ENCODE results near the gene NEURL1B.
A peak's percentile ranks its signal among the peaks of the same experiment; 100 is the strongest.
"Not testable (repeated sequence)": the region's sequence is repeated elsewhere in the genome, so short reads cannot be mapped to it uniquely, and the experiment has no call there.

Gene NEURL1B, protein sequence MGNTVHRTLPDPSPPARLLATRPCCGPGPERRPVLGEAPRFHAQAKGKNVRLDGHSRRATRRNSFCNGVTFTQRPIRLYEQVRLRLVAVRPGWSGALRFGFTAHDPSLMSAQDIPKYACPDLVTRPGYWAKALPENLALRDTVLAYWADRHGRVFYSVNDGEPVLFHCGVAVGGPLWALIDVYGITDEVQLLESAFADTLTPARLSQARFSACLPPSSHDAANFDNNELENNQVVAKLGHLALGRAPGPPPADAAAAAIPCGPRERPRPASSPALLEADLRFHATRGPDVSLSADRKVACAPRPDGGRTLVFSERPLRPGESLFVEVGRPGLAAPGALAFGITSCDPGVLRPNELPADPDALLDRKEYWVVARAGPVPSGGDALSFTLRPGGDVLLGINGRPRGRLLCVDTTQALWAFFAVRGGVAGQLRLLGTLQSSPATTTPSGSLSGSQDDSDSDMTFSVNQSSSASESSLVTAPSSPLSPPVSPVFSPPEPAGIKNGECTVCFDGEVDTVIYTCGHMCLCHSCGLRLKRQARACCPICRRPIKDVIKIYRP

DNA sequence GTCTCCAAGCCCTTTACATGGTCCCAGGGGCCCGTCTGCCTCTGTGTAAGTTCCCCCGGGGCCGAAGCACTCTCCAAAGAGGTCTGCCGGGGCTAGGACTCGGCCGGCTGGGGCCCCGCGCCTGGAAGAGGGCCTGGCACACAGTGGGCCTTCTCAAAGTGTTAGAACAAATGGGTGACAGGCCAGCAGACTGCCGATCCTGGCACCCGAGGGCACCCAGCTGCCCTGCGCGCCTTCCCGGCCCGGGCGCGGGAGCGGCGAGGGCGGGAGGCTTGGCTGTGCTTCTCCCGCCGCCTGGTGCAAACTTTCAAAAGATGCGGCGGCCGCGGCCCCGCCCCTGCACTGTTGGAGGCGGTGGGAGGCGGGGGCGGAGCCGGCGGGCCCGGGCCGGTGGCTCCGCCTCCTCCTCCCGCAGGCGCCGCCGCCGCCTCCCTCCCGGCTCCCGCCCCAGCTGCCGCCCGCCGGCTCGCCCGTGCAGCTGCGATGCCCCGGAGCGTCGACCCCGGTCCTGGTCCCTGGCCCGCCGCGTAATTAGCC lies at the start of gene NEURL1B:
Gene NEURL1B, plus strand, starts transcription at position 442 of the 537 bp plus-strand sequence. CDS start 144 bp downstream, outside the sequence.
- peak; percentile 76 for DNase-seq

DNA sequence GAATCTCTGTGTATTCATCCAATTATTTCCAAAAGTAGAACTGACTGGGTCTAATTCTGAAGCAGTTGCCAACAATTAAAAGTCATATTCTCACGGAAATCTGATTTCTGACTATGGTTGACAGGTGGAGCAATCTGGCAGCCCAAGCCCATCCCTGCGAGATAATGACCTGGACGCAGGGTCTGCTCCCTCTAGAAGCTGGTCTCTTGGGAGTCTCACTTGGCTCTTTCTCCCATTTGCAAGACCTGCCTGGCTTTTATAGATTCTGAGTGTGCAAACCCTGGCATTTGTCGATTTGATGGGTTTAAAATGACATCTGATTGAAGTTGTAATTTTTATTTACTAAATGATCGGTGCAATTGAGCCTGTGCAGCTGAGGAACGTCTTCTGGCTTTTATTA lies 49.4 kb upstream of the NEURL1B start:
- no peak for DNase-seq

DNA sequence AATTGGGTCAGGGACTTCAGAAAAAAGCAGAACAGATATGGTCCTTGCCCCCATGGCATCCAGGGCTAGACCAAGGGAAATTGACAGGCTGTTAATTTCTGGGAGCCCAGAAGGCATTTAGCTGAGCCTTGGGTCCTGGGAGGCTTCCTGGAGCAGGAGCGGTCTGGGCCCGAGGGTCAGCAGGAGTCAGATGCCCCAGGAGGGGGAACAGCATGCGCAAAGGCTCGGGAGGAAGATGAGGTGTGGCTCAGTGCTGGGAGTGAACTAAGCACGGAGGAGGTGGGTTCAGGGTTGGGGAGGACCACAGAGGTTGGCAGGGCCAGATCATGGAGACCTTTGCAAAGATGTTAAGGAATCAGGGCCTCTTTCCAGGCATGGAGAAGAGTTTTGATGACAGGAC lies 48.2 kb upstream of the NEURL1B start:
- DNase-seq = no peak

DNA sequence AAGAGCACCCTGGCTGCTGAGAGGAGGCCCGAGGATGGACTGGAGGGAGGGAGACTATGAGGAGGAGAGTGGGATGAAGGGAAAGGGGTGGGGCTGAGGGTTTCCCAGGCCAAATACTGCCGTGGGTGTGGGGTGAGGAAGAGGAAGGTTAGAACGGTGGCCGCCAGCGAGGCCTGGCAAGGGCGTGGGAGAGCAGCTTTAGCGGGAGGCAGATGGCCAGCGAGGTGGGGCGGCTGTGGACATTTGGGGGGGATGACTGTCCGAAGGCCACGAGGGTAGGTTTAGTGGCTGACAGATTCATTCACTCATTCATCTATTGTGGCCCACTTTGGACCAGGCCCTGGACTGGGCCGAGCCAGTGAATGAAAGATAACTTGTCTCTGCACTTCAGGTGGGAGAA lies 47.8 kb upstream of the NEURL1B start:
- DNase-seq = no peak

DNA sequence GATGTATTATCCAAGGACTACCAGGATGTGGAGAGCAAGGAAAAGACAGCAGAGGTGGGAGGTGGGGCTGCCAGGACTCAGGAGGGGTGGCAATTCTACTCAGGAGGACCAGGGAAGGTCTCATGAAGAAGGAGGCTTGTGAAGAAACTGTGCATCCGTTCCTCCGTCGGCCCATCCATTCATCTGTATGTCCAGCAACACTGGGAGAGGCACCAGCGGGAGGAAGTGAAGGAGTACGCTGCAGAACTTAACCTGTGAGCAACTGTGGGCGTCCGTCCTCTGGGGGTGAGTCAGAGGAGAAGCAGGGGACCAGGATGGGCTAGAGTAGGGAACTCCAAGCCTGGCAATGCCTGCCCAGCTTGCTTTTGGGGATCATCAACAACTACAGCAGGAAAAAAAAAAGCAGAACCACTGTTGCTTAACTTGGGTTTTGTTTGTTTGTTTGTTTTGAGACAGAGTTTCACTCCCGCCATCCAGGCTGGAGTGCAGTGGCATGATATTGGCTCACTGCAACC lies 47.3 kb upstream of the NEURL1B start:
- no peak for DNase-seq

DNA sequence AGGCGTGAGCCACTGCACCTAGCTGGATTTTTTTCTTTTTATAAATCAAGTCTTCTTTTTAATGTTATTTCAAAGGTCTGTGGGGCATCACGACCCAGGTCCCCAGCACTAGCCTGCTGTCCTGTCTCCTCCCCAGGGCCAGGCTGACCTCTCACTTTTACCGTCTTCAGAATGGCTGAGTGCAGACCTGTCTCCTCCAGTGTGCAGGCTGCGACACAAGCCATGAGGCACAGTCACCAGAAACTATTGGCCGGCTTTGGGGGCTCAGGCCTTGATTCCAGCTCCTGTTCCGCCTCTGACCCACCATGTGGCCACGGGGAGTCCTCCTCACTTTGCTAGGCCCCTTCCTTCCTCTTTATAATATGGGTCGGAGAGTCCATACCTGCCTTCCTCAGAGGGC lies 46.6 kb upstream of the NEURL1B start:
- no peak for DNase-seq

DNA sequence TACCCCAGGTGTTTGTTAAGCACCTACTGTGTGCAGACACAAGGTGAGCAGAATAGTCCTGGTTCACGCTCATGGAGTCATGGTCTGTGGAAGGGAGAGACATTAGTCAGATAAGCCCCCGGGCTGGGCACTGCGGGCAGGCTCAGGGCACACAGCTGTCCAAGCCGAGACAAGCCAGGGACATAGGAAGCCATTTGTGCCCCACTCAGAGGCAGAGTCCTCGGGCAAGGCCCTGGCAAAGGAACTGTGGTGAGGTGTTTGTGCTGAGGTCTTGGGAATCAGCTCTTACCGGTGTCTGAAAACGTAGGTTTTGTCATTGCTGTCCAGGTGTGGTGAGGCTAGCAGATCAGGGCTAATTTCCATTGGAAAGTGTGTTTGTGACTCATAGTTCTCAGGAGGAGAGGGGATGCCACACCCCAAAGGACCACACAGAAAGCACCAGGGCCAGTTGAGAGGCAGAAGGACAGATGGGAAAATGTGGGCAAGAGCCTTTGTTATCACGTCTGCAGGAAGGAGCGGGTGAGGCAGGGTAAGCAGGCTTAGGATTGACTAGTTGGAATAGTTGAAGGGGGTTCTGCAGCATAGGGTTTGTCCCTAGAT lies 46.1 kb upstream of the NEURL1B start:
- no peak for DNase-seq

DNA sequence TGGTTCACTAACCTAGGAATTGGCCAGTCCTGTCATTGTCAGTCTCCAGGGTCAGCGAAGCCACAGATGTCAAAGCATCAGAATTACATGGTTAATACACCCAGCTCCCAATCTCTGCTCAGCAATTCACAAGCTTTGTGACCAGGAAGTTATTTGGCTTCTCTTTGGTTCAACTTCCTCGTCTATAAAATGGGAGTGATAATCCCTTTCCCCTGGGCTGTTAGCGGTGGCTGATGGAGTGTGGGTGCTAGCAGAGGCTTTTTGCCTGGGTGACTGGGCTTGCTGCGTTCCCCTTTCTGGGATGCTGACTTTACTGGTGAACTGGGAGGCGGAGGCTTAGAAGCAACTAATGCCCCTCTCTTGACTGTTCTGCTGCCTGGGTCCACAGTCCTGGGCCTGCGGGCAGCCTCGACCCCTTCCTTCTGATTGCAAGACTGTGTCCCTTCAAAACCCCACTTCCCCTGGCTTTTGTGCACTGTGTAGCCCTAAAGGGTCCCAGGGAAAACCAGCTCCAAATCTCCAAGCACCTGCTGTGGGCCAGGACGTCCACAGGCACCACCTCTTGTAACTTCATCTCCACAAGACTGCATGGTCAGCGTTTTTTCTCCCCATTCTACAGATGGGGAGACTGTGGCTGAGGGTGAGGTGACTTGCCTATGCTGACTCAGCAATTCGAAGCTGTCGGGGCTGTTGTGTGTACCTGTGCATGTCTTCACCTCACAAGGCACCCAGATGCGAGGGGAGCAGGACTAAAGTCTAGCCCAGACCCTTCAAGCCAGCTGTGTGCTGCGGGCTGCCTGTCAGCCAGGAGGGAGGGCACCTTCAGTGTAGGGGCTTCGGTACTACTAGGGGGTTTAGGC lies 45.2 kb upstream of the NEURL1B start:
- no peak for DNase-seq

DNA sequence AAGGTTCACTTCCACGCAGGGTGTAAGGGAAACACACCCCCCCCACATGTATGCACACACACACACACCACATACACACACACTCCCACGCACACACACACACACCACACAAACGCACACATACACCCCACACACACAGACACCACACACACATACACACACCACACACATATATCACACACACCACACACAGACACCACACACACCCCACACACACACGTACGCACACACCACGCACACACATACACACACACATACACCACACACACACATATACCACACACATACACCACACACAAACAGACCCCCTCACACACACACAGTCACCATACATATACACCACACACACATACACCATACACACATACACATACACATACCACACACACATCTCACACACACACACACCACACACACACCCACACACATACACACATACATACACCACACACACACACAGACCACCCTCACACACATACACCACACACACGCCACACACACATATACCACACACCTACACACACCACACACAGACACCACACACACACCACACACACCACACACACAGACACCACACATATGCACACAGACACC lies 44.3 kb upstream of the NEURL1B start:
- no peak for DNase-seq

DNA sequence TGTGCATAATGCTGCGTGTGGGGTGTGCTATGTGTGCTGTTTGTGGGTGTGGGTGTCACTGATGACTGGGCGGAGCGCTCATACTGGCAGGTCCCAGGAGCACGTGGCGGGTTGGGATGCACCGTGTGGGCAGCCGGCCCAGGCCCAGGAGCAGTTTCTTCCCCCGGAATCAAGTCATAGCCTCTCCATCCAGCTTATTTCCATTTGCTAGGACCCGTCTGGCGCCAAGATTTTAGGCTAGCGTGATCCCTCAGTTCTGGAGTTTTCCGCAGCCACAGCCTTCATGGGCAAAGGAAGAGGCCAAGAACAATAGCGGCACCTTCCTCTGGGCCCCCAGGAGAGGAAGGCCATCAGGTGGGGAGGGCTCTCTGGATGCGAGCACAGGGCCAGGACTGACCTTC lies 43.3 kb upstream of the NEURL1B start:
- no peak for DNase-seq

DNA sequence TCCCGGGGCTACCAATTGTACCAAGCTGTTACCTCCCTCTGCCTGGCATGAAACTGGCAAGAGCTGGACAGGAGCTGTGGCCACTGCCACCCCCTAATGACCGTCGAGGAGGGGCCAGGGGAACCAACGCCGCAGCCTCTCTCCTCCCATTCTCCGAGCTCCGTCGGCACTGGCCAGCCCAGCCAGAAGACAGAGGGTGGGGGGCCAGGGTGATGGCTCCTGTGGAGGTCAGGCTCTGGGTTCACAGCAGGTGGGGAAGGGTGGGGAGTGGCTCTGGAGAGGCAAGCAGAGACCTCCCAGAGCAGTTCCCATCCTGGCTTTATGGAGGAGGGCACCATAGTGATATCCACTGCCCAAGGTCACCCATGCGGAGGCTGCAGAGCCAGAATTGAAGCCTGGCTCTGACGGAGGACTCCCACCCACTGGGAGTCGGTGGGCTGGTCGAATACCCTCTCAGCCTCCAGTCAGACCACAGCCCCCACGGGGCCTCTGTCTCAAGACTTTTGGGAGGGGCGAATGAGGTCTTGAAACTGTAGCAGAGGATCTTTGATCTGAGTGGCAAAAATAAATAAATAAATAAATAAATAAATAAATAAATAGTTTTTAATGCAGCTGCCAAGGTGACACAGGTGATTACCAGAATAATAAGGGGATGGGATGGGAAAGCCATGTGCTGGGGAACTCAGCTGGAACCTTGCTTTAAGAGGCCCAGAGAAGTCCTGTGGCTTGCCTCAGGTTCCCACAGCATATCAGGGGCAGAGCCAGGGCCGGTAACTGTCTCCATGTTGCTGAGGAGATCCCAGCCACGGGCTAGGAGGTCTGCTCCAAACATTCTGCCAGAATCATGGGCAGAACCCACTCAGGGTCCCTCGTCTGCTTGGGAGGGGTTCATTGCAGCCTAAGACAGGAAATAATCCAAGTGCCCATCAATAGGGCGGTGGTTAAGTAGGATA lies 42.5 kb upstream of the NEURL1B start:
- DNase-seq = no peak

DNA sequence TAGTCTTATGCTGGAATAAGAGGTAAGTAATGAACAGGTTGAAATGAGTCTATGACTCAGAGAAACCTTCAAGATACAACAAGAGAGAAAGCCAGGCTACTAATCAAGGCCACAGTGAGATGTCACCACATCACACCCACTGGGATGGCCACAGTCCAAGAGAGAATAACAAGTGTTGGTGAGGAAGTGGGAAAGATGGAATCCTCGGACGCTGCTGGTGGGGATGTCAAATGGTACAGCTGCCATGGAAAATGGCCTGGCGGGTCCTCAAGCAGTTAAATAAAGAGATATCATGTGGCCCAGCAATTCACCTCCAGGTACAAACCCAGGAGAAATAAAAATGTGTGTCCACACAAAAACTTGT lies 41.9 kb upstream of the NEURL1B start:
- no peak for DNase-seq

DNA sequence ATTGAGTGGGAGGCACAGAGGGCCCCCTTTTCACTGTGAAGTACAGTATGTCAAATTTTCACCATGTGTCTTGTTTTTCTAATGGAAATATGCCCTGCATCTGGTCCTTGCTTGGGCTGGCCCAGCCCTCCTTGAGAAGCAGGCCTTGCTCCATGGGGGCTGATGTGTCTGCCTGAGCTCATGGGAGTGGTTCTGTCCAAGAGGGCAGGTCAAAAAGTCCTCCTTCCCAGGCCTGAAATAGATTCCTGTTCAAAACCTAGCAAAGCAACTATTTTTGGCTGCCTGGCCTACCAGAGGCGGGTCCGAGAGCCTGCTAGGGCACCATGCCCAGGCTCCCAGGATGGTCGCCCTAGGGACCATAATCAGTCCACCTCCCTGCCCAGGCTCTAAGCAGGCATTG lies 40.5 kb upstream of the NEURL1B start:
- no peak for DNase-seq

DNA sequence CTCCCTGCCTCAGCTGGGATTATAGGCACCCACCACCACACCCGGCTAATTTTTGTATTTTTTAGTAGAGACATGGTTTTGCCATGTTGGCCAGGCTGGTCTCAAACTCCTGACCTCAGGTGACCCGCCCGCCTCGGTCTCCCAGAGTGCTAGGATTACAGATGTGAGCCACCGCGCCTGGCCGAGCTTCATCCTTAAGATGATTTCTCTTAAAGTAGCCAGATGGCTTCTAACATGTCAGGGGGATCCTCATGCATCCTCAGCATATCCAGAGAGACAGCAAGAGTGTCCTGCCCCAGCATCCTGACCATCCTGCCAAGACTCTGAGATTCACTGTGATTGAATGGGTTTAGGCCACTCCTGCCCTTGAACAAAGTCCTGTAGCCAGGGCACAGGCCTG lies 39.5 kb upstream of the NEURL1B start:
- not testable (repeated sequence) for DNase-seq

DNA sequence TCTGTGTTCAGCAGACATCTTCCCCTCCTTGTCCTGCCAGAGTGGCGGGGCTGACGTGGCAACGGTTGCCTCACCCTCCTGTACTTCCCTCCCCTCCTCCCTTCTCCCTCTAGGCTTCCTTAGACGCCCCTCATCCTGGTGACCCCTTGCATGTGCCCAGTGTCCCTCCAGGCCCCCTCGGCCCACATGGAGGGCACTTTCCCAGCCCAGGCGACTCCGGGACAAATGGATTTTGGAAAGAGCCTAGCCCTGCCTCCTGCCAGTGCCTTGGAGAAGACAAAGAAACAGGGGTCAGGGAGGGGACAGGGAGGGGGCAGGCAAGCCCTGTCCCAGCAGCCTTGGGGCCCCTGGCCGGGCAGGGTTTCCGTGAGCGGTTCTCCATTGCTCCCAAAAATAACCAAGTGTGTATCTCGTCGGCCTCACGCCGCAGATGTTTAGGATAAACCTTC lies 38.3 kb upstream of the NEURL1B start:
- peak; percentile 30 for DNase-seq

DNA sequence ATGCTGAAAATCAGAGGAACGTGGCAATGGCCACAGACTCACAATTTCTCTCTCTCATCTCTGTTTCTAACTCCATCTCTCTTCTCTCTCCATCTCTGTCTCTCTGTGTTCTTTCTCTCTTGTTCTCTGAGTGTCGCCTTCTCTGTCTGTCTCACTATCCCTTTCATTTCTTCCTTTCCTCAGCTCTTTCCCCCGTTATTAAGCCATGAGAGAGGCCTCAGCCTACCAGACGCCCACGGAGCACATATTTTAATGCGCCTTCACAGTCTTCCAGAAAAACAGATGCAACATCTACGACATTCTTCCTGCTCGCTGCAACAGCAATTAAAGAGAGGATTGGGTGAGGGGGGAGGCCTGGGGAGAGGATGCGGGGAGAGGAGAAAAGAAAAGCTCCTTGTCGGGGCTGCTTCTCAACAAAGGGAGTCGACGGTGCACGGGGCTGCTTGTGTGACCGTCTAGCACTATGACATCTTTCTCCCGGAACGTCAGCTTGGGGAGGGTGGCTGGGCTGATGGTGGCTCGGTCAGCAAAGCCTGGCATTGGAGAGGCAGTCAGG lies 37.7 kb upstream of the NEURL1B start:
- DNase-seq = peak; percentile 65

DNA sequence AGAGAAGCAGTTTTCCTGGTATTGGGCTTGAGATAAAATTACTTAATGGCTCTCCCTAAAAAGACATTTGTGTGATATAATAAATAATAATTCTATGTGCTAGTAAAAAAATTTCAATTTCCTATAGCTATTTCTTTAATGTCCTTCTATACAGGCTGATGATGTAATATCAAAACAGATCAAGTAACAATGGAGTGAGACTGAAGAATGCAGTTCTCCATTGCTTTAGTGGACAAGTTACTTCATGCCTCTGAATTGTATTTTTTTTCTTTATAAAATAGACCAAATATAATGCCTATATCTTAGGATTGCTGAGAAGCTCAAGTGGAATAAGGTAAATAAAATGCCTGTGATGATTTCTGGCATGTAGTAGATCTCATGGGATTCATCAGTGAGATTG lies 35.6 kb upstream of the NEURL1B start:
- no peak for DNase-seq

DNA sequence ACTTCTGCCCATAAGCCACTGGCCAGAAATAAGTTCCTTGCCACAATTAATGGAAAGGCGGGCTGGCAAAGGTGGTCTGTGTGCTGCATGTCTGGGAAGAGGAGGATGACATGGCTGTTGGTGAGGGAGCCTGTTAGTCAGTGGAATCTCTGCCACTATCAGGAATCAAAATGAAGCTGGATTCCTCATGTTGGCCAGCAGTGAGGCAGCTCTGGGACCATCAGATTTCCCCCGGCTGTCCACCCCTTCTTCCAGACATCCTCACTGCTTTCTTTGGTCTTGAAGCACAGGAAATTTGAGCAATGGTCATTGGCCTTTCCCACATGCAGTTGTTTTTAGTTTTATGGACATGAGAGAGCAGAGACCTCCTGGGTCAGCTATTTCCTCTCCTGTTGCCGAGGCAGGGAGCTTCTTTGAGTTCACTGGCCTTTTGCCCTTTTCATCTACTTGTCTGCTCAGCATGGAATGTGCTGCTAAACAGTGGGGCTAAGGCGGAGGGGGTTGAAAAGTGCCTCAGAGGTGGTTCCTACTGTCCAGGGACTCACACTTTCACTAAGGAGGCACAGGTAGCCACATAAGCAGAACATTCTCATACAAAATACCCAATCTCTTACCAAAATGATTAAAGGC lies 34.8 kb upstream of the NEURL1B start:
- DNase-seq = no peak

DNA sequence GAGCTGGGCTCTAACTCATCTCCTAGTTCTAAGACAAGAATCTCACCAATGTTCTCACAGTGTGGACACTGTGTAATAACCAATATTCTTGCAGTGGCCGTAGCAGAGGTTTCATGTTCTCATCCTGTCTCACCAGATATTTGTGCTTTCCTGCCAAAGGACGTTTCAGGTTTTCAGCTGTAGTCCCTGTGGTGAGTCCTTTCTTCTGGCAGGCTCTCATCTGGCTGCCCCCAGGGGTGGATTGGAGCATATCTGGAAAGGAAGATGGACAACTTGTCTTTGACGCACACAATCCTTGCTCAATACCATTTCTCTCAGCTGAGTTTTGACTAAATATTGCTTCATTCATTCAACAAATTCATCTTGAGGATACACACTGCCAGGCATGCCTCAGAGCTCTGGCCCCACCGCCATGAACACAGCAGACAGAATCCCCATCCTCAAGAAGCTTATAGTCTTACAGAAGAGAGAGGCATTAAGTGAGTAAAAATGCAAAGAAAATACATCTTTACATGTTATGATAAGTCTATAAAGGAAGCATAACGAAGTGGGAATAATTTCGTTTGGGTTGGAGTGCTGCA lies 33.8 kb upstream of the NEURL1B start:
- DNase-seq = no peak

DNA sequence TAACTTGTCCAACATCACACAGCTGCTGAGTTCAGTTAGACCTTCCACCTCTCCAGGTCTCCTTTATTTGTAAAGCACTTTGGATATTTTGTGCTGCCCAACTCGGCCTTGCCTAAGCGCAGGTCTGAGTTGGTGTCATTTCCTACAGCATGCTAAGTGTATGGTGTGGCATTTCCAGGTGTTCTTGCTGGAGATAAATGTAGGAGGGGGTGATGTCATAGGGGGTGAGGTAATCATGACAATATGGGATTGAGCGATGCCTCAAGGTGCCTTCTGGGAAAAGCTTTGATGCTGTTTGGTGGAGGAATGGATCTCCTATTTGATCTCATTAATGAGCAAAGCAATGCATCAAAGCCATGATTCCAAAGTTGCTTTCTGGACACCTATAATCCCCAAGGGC lies 32.3 kb upstream of the NEURL1B start:
- DNase-seq = no peak
